GM19463 (cell line): ENCODE results near the gene OSBPL10.
"Not testable (repeated sequence)": the region's sequence is repeated elsewhere in the genome, so short reads cannot be mapped to it uniquely, and the experiment has no call there.

Experiments
- ATAC-seq: cut with Tn5 transposase; IDR thresholded peaks from one replicate; pipeline ENCODE4 v1.9.1; 2021; ENCODE audit warnings: mild to moderate bottlenecking, moderate library complexity; ENCODE audit not compliant: unreplicated experiment

OSBPL10 gene

GRCh38 chr3:31821118-31821517 lies 159.9 kb downstream of the OSBPL10 start:
- ATAC-seq: no peak

GRCh38 chr3:31819441-31819840 lies 161.6 kb downstream of the OSBPL10 start:
- no peak for ATAC-seq

- no peak for ATAC-seq
Observed at GRCh38 chr3:31817411-31817966, 163.6 kb downstream of the OSBPL10 start.

- ATAC-seq: no peak
Observed at GRCh38 chr3:31815631-31816440, 165.2 kb downstream of the OSBPL10 start.

GRCh38 chr3:31815006-31815405 lies 166.1 kb downstream of the OSBPL10 start:
- no peak for ATAC-seq

- ATAC-seq: no peak
Observed at GRCh38 chr3:31813686-31814085, 167.4 kb downstream of the OSBPL10 start.

GRCh38 chr3:31813197-31813596 lies 167.9 kb downstream of the OSBPL10 start:
- ATAC-seq: no peak

GRCh38 chr3:31810991-31811433 lies 170.1 kb downstream of the OSBPL10 start:
- no peak for ATAC-seq

- ATAC-seq: no peak
Observed at GRCh38 chr3:31808143-31808720, 172.8 kb downstream of the OSBPL10 start.

GRCh38 chr3:31804251-31805051 lies 176.6 kb downstream of the OSBPL10 start:
- no peak for ATAC-seq

GRCh38 chr3:31802981-31803740 lies 177.9 kb downstream of the OSBPL10 start:
- no peak for ATAC-seq

- ATAC-seq: no peak
Observed at GRCh38 chr3:31800436-31800835, 180.6 kb downstream of the OSBPL10 start.

GRCh38 chr3:31798840-31799239 lies 182.2 kb downstream of the OSBPL10 start:
- ATAC-seq: no peak

- ATAC-seq: no peak
Observed at GRCh38 chr3:31793821-31794220, 187.2 kb downstream of the OSBPL10 start.

- ATAC-seq: no peak
Observed at GRCh38 chr3:31791090-31791430, 190.0 kb downstream of the OSBPL10 start.

GRCh38 chr3:31790193-31791089 lies 190.6 kb downstream of the OSBPL10 start:
- ATAC-seq: no peak

GRCh38 chr3:31789429-31789828 lies 191.6 kb downstream of the OSBPL10 start:
- ATAC-seq: no peak

GRCh38 chr3:31785734-31786133 lies 195.3 kb downstream of the OSBPL10 start:
- ATAC-seq: no peak

GRCh38 chr3:31785286-31785685 lies 195.8 kb downstream of the OSBPL10 start:
- ATAC-seq: no peak

- not testable (repeated sequence) for ATAC-seq
Observed at GRCh38 chr3:31783851-31784250, 197.2 kb downstream of the OSBPL10 start.
